K562 (cell line): Measurements from ENCODE around the gene SLC19A3. TPM values are rescaled to one million over a fixed set of nuclear protein-coding genes. Genes with fewer than 3 reads are reported as not detected.
"Not testable (repeated sequence)": the region's sequence is repeated elsewhere in the genome, so short reads cannot be mapped to it uniquely, and the experiment has no call there.

ENCODE experiments used
- ATAC-seq: fragments of 200-7000 bp; cut with Tn5 transposase; 3 replicates; pipeline ENCODE4 v1.9.1; 2020; ENCODE audit warnings: moderate library complexity
- BruUV-seq: library from RNA; stranded (reverse); fragments of 400-500 nt; replicated peaks from 2 replicates; lab custom pipeline; 2021; lab: Mats Ljungman, UMichigan
- CTCF ChIA-PET: fragments of 300-600 bp; formaldehyde crosslinking; extraction: SDS; loops from one replicate; lab custom pipeline; 2021; ENCODE audit warnings: low intra/inter-chr PET ratio; lab: Yijun Ruan, JAX
- POLR2A ChIA-PET: fragments of 300-600, 350-650 bp; sonication (Branson Sonifier 250); formaldehyde crosslinking; extraction: SDS; loops from one replicate; lab custom pipeline; 2021; ENCODE audit warnings: antibody characterized with exemption, inconsistent platforms; lab: Yijun Ruan, JAX
- DNase-seq, 4 experiments: peaks; one replicate each; pipeline versions ENCODE4 v3.0.0 to v3.0.0-alpha.2; 2011 to 2018; ENCODE audit warnings: low spot score in 3 of 4, mixed read lengths in 3 of 4; ENCODE audit errors: extremely low read depth in 1 of 4
- FAIRE-seq: peaks from 2 replicates; lab custom pipeline; 2011; peaks lifted over from hg19 to GRCh38; lab: Jason Lieb, UNC
- H2AFZ ChIP-seq: 2 replicates; pipeline ENCODE4 v1.6.0; 2011; ENCODE audit warnings: low read depth, low read length, control low read depth, inconsistent platforms
- H3K27ac ChIP-seq: fragments of 200-600 bp; 3 replicates; pipeline ENCODE4 v1.8.0; 2011; ENCODE audit warnings: low read depth, mild to moderate bottlenecking, control low read depth, inconsistent platforms, low read length, moderate library complexity, mixed read lengths; ENCODE audit errors: extremely low read depth
- H3K27me3 ChIP-seq, 2 experiments: fragments of 300-600 bp in 1 of 2; 2 replicates in 1 of 2; 3 replicates in 1 of 2; pipeline versions ENCODE4 v1.6.0 to v1.8.0; 2011; ENCODE audit warnings: inconsistent platforms in 2 of 2, low read length in 2 of 2, mild to moderate bottlenecking in 1 of 2, mixed read lengths in 1 of 2, moderate library complexity in 1 of 2; ENCODE audit not compliant: control insufficient read depth in 2 of 2, insufficient read depth in 2 of 2
- H3K36me3 ChIP-seq: fragments of 300-600 bp; 3 replicates; pipeline ENCODE4 v1.8.0; 2011; ENCODE audit warnings: mild to moderate bottlenecking, low read length, inconsistent platforms; ENCODE audit not compliant: control insufficient read depth, insufficient read depth
- H3K4me1 ChIP-seq, 2 experiments: fragments of 200-600 bp in 1 of 2; replicated peaks in 1 of 2; 2 replicates in 1 of 2; 3 replicates in 1 of 2; pipeline versions ENCODE4 v1.5.1 to v1.8.0; 2011; ENCODE audit warnings: inconsistent platforms in 2 of 2, low read length in 2 of 2, mild to moderate bottlenecking in 1 of 2, mixed read lengths in 1 of 2, moderate library complexity in 1 of 2; ENCODE audit not compliant: control insufficient read depth in 2 of 2, insufficient read depth in 2 of 2
- H3K4me2 ChIP-seq: 2 replicates; pipeline ENCODE4 v1.6.1; 2011; ENCODE audit warnings: low read length, control low read depth, inconsistent platforms, mixed read lengths; ENCODE audit not compliant: insufficient read depth
- H3K4me3 ChIP-seq: fragments of 200-600 bp; sonication (generic), shearing (Covaris generic); 2 replicates; pipeline ENCODE4 v1.5.1; 2016; ENCODE audit warnings: control low read depth, inconsistent platforms
- H3K79me2 ChIP-seq: fragments of 200-600 bp; 3 replicates; pipeline ENCODE4 v1.8.0; 2011; ENCODE audit warnings: low read length, inconsistent platforms; ENCODE audit not compliant: control insufficient read depth, insufficient read depth
- H3K9ac ChIP-seq, 2 experiments: 2 replicates each; pipeline versions ENCODE4 v1.6.0 to v1.6.1; 2011; ENCODE audit warnings: low read depth in 2 of 2, low read length in 2 of 2, control low read depth in 1 of 2, inconsistent platforms in 1 of 2, mild to moderate bottlenecking in 1 of 2, mixed read lengths in 1 of 2; ENCODE audit not compliant: insufficient read depth in 1 of 2
- H3K9me1 ChIP-seq: one replicate; pipeline ENCODE4 v1.6.0; 2011; ENCODE audit warnings: inconsistent platforms, mild to moderate bottlenecking, low read length, moderate library complexity; ENCODE audit not compliant: control insufficient read depth, insufficient read depth
- H3K9me3 ChIP-seq: replicated peaks from 2 replicates; pipeline ENCODE4 v1.5.1; 2011; ENCODE audit warnings: low read depth, low read length, inconsistent platforms; ENCODE audit not compliant: control insufficient read depth, insufficient read depth
- H4K20me1 ChIP-seq: replicated peaks from 2 replicates; pipeline ENCODE4 v1.6.1; 2011; ENCODE audit warnings: low read length, inconsistent platforms, mixed read lengths; ENCODE audit not compliant: control insufficient read depth, insufficient read depth
- CBFA2T2 ChIP-seq: fragments of 450-650 bp; conservative IDR thresholded peaks from 2 replicates; pipeline ENCODE4 v1.6.1; 2017; ENCODE audit warnings: mild to moderate bottlenecking
- CBX5 ChIP-seq: IDR thresholded peaks from 2 replicates; pipeline ENCODE4 v1.6.1; 2014; ENCODE audit warnings: low read depth, borderline replicate concordance
- CHCHD3 ChIP-seq: fragments of 250-450 bp; sonication (Bioruptor Pico); IDR thresholded peaks from 2 replicates; pipeline ENCODE4 v2.1.2; 2022; ENCODE audit warnings: mild to moderate bottlenecking
- GTF2A2 ChIP-seq: IDR thresholded peaks from 2 replicates; pipeline ENCODE4 v1.6.1; 2016; ENCODE audit warnings: mild to moderate bottlenecking, missing genetic modification characterization, missing compliant biosample characterization
- HMGN3 ChIP-seq: IDR thresholded peaks from 2 replicates; pipeline ENCODE4 v1.6.1; 2011; ENCODE audit warnings: borderline replicate concordance, low read depth, mild to moderate bottlenecking, mixed read lengths, low read length; ENCODE audit not compliant: insufficient read length; ENCODE audit errors: extremely low read depth
- ILF3 ChIP-seq: fragments of 450-650 bp; IDR thresholded peaks from 2 replicates; pipeline ENCODE4 v1.6.1; 2018; ENCODE audit warnings: antibody characterized with exemption, mild to moderate bottlenecking, moderate library complexity, borderline replicate concordance
- NR3C1 ChIP-seq: sonication (generic); formaldehyde crosslinking; IDR thresholded peaks from 2 replicates; pipeline ENCODE4 v1.8.1; 2022; ENCODE audit warnings: missing genetic modification reagents
- POLR3G ChIP-seq: IDR thresholded peaks from 2 replicates; pipeline ENCODE4 v1.6.1; 2011; ENCODE audit not compliant: insufficient read length, insufficient replicate concordance; ENCODE audit errors: extremely low read depth
- RBM14 ChIP-seq: fragments of 200-400 bp; formaldehyde crosslinking; IDR thresholded peaks from 2 replicates; pipeline ENCODE4 v1.6.1; 2018; ENCODE audit warnings: low read depth, mild to moderate bottlenecking, low read length, moderate library complexity, borderline replicate concordance; ENCODE audit not compliant: insufficient read depth
- RNF2 ChIP-seq: sonication (generic); IDR thresholded peaks from 2 replicates; pipeline ENCODE4 v1.6.1; 2016
- TCF7 ChIP-seq: sonication (generic); IDR thresholded peaks from 2 replicates; pipeline ENCODE4 v1.6.1; 2016; ENCODE audit warnings: antibody characterized with exemption, borderline replicate concordance
- ZBTB5 ChIP-seq: fragments of 450-650 bp; IDR thresholded peaks from 2 replicates; pipeline ENCODE4 v1.6.1; 2017; ENCODE audit warnings: antibody characterized with exemption
- ZFX ChIP-seq: sonication (generic); formaldehyde crosslinking; IDR thresholded peaks from 2 replicates; pipeline ENCODE4 v1.8.0; 2022; ENCODE audit warnings: mild to moderate bottlenecking, missing genetic modification reagents, moderate library complexity
- ZNF124 ChIP-seq: sonication (generic); formaldehyde crosslinking; IDR thresholded peaks from 2 replicates; pipeline ENCODE4 v1.8.1; 2022; ENCODE audit warnings: missing genetic modification reagents
- ZNF23 ChIP-seq: fragments of 250-450 bp; sonication (Bioruptor Pico); IDR thresholded peaks from 2 replicates; pipeline ENCODE4 v1.4.0; 2020; ENCODE audit warnings: mild to moderate bottlenecking
- ZZZ3 ChIP-seq: fragments of 450-650 bp; IDR thresholded peaks from 2 replicates; pipeline ENCODE4 v1.6.1; 2016; ENCODE audit warnings: antibody characterized with exemption, mild to moderate bottlenecking, moderate library complexity
- WGBS: fragments of 100-300 bp; shearing (Covaris generic); methylation state at CpG from one replicate; pipeline ENCODE4 v1.1.6; 2016; ENCODE audit warnings: low coverage, mixed read lengths; ENCODE audit not compliant: insufficient coverage; ENCODE audit errors: missing lambda C conversion rate; 5-methylcytosine and 5-hydroxymethylcytosine counted together
- in situ Hi-C: fragments of 300-500 bp; cut with MboI; formaldehyde crosslinking; loops from 4 replicates; pipeline ENCODE4 v1.15.0; 2018; ENCODE audit warnings: inconsistent platforms, mixed read lengths
- intact Hi-C: fragments of 100-400 bp; cut with micrococcal nuclease; formaldehyde crosslinking; loops from 2 replicates; pipeline ENCODE4 v1.14.2; 2022
- polyA plus RNA-seq, 8 experiments: library from polyadenylated mRNA; depleted of rRNA in 4 of 8; stranded (reverse) in 5 of 8; unstranded in 3 of 8; fragments of >200 nt; fragmentation: Nextera tagmentation in 2 of 8; fragmentation: Illumina TruSeq in 1 of 8; extraction: Ambion mirVana in 2 of 8; extraction: Trizol in 1 of 8; gene quantifications; 2 replicates each; pipeline versions ENCODE4 v1.2.1 to v1.2.3, GENCODE V29; 2011 to 2014; ENCODE audit warnings: inconsistent platforms in 1 of 8, missing spikeins in 1 of 8
- total RNA-seq, 7 experiments: library from RNA; depleted of rRNA in 6 of 7; stranded (reverse); fragments of >200 nt in 6 of 7; fragmentation: Illumina TruSeq in 2 of 7; extraction: Trizol in 2 of 7; gene quantifications; 2 replicates each; pipeline versions ENCODE4 v1.2.1 to v1.2.3, GENCODE V29; 2011 to 2021; ENCODE audit warnings: low replicate concordance in 1 of 7

The SLC19A3 gene
- total and polyA plus RNA-seq, 9 of the 15 experiments (the other 6 are each of a cell fraction or from before 2014, with no cell fraction given): not detected

GRCh38 chr2:227674485-227674884 is 43.3 kb downstream of the SLC19A3 start:
- Histone ChIP-seq H3K36me3 (no peaks in the 10 kb centered on the region), H3K4me3 (no peak overlapping the region), H3K4me2 (no peak overlapping the region), H3K79me2 (no peaks in the 10 kb centered on the region), H3K9ac (no peak overlapping the region), H3K4me1 (no peaks in the 10 kb centered on the region), H3K9me3 (no peaks in the 10 kb centered on the region), H2AFZ (no peak overlapping the region), H3K9me1 (no peaks in the 10 kb centered on the region), H4K20me1 (no peaks in the 10 kb centered on the region), H3K27me3 (no peaks in the 10 kb centered on the region), H3K27ac (no peak overlapping the region)
- no TSS peak for BruUV-seq
- intact Hi-C loops (no loop called here), in situ Hi-C loops (no loop called here)
- CTCF ChIA-PET: no interaction called here
- DNase-seq (no peak), FAIRE-seq (no peak), ATAC-seq (no peak)
- TF ChIP-seq NR3C1 (no peak), CBX5 (no peak), CBFA2T2 (no peak), POLR3G (no peak), RNF2 (no peak), ZNF23 (CRISPR knock-in tag) (no peak), GTF2A2 (no peak), ZFX (no peak), ZNF124 (CRISPR knock-in tag) (no peak), ILF3 (no peak), CHCHD3 (no peak), ZBTB5 (no peak), ZZZ3 (no peak), TCF7 (no peak), HMGN3 (no peak), RBM14 (no peak)
- POLR2A ChIA-PET: interaction anchor here (0.7 kb wide), 1 partner anchor 1913 kb away, joined by 3 read pairs; no protein-coding TSS in a partner anchor
- 0% methylated on average over 5 of the region's 5 CpGs for WGBS

- POLR2A ChIA-PET, H3K9me1 ChIP-seq, FAIRE-seq, CTCF ChIA-PET, H3K27me3 ChIP-seq, intact Hi-C loops, ATAC-seq, BruUV-seq, H4K20me1 ChIP-seq, H2AFZ ChIP-seq, H3K4me3 ChIP-seq, H3K79me2 ChIP-seq, H3K27ac ChIP-seq, H3K9ac ChIP-seq, in situ Hi-C loops, H3K4me1 ChIP-seq, H3K9me3 ChIP-seq, H3K36me3 ChIP-seq, H3K4me2 ChIP-seq, DNase-seq: not testable (repeated sequence)
- WGBS: 0% methylated on average over 4 of the region's 5 CpGs
Measured at GRCh38 chr2:227673620-227674019, 44.2 kb downstream of the SLC19A3 start.
